Colonic mucosa (tissue), 4 donors: ENCODE measurements around the gene JMJD4. TPM values are rescaled to one million over a fixed set of nuclear protein-coding genes. Genes with fewer than 3 reads are reported as not detected.

Experiments
- DNase-seq: peaks from one replicate; pipeline ENCODE4 v3.0.0-alpha.2; 2020
- H3K27ac ChIP-seq: fragments of 200-600 bp; one replicate; pipeline ENCODE4 v1.8.0; 2021
- H3K27me3 ChIP-seq: fragments of 200-600 bp; one replicate; pipeline ENCODE4 v1.8.0; 2021
- H3K36me3 ChIP-seq: fragments of 200-600 bp; one replicate; pipeline ENCODE4 v1.8.0; 2021
- H3K4me1 ChIP-seq: fragments of 200-600 bp; one replicate; pipeline ENCODE4 v1.8.0; 2021; ENCODE audit warnings: mild to moderate bottlenecking
- H3K4me3 ChIP-seq: fragments of 200-600 bp; one replicate; pipeline ENCODE4 v1.8.0; 2021
- H3K9ac ChIP-seq, 2 donors: one replicate each; pipeline ENCODE4 v1.7.0; 2013; ENCODE audit warnings: control low read depth in 2 of 2, low read depth in 2 of 2, low read length in 2 of 2
- H3K9me3 ChIP-seq: fragments of 200-600 bp; one replicate; pipeline ENCODE4 v1.8.0; 2021
- CTCF ChIP-seq: fragments of 200-600 bp; IDR thresholded peaks from one replicate; pipeline ENCODE4 v1.8.0; 2022; ENCODE audit warnings: antibody characterized with exemption, mild to moderate bottlenecking
- intact Hi-C: fragments of 100-400 bp; cut with DNase I; formaldehyde crosslinking; loops from one replicate; pipeline ENCODE4 v1.14.1; 2022
- total RNA-seq, 2 donors: library from RNA; stranded (reverse); fragmentation: NEBNext Ultra II Directional in 1 of 2; extraction: Animal tissue kit (Norgen Biotek cat#: 25700) in 1 of 2; gene quantifications; one replicate each; pipeline ENCODE4 v1.2.1, GENCODE V29; 2021
- donor health status: healthy.
- donor health status: DM: no; HTN: no; CAD: no.
- donor health status: DM: no; HTN: no; CAD: no.

JMJD4 gene
- total RNA-seq, 2 donors from 2014 or later: 9.0 to 16.0 TPM

- H3K9me3 ChIP-seq: no peaks in the 10 kb centered on the region
- no peak overlapping the region for H3K4me3 ChIP-seq
- DNase-seq: no peak
- TF ChIP-seq CTCF: no peak
- no peak overlapping the region for H3K9ac ChIP-seq
- no peaks in the 10 kb centered on the region for H3K36me3 ChIP-seq
- H3K27me3 ChIP-seq: no peaks in the 10 kb centered on the region
- H3K4me1 ChIP-seq: no peaks in the 10 kb centered on the region
- intact Hi-C loops: no loop called here
- H3K27ac ChIP-seq: no peak overlapping the region
Observed at GRCh38 chr1:227768640-227769039, 33.5 kb upstream of the JMJD4 start.

- TF ChIP-seq CTCF: no peak
- peak; percentile 53 for DNase-seq
- Histone ChIP-seq H3K27ac (no peak overlapping the region), H3K4me1 (peaks cover 1% of the 10 kb centered on the region), H3K9ac (no peak overlapping the region), H3K4me3 (no peak overlapping the region), H3K36me3 (no peaks in the 10 kb centered on the region), H3K27me3 (no peaks in the 10 kb centered on the region), H3K9me3 (no peaks in the 10 kb centered on the region)
- intact Hi-C loops: no loop called here
Observed at GRCh38 chr1:227768125-227768439, 33.0 kb upstream of the JMJD4 start.

GRCh38 chr1:227767401-227768124 is 32.5 kb upstream of the JMJD4 start:
- Histone ChIP-seq H3K36me3 (no peaks in the 10 kb centered on the region), H3K27me3 (no peaks in the 10 kb centered on the region), H3K27ac (no peak overlapping the region), H3K9ac (no peak overlapping the region), H3K4me3 (no peak overlapping the region), H3K9me3 (no peaks in the 10 kb centered on the region), H3K4me1 (peaks cover 6% of the 10 kb centered on the region)
- no peak for TF ChIP-seq CTCF
- no peak for DNase-seq
- intact Hi-C loops: no loop called here

GRCh38 chr1:227766653-227767277 is 31.7 kb upstream of the JMJD4 start:
- no peaks in the 10 kb centered on the region for H3K27me3 ChIP-seq
- no peak overlapping the region for H3K4me3 ChIP-seq
- peaks cover 12% of the 10 kb centered on the region for H3K4me1 ChIP-seq
- H3K9ac ChIP-seq: no peak overlapping the region
- no peaks in the 10 kb centered on the region for H3K9me3 ChIP-seq
- DNase-seq: no peak
- TF ChIP-seq CTCF: no peak
- intact Hi-C loops: no loop called here
- no peaks in the 10 kb centered on the region for H3K36me3 ChIP-seq
- no peak overlapping the region for H3K27ac ChIP-seq

GRCh38 chr1:227766015-227766634 is 31.0 kb upstream of the JMJD4 start:
- intact Hi-C loops: no loop called here
- Histone ChIP-seq H3K36me3 (no peaks in the 10 kb centered on the region), H3K4me1 (peaks cover 12% of the 10 kb centered on the region), H3K27ac (no peak overlapping the region), H3K27me3 (no peaks in the 10 kb centered on the region), H3K9ac (no peak overlapping the region), H3K4me3 (no peak overlapping the region), H3K9me3 (no peaks in the 10 kb centered on the region)
- peak; percentile 48 for DNase-seq
- TF ChIP-seq CTCF: no peak
